OCI-LY7 (cell line): Measurements from ENCODE around the gene URB2. TPM values are rescaled to one million over a fixed set of nuclear protein-coding genes. Genes with fewer than 3 reads are reported as not detected.

Experiments
- BruUV-seq: library from RNA; stranded (reverse); fragments of 400-500 nt; replicated peaks from 2 replicates; lab custom pipeline; 2021; lab: Mats Ljungman, UMichigan
- CTCF ChIA-PET: fragments of 300-600 bp; sonication (Branson Sonifier 250); formaldehyde crosslinking; loops from one replicate; lab custom pipeline; 2022; ENCODE audit warnings: antibody characterized with exemption; ENCODE audit not compliant: unreplicated experiment; lab: Charles Lee
- POLR2A ChIA-PET: fragments of 300-600 bp; sonication (Branson Sonifier 250); formaldehyde crosslinking; loops from one replicate; lab custom pipeline; 2022; ENCODE audit warnings: antibody characterized with exemption; lab: Charles Lee
- DNase-seq: peaks from one replicate; pipeline ENCODE4 v3.0.0-alpha.2; 2015; ENCODE audit warnings: low spot score
- H2AFZ ChIP-seq: fragments of 200-600 bp; sonication (generic), shearing (Covaris generic); 2 replicates; pipeline ENCODE4 v1.6.1; 2014; ENCODE audit warnings: mild to moderate bottlenecking, antibody characterized with exemption, low read length, moderate library complexity
- H3K27ac ChIP-seq: fragments of 200-600 bp; sonication (generic); 2 replicates; pipeline ENCODE4 v1.5.1; 2014; ENCODE audit warnings: mixed run types, low read depth, mild to moderate bottlenecking, moderate library complexity, low read length, inconsistent platforms; ENCODE audit not compliant: poor library complexity, severe bottlenecking
- H3K36me3 ChIP-seq: fragments of 200-600 bp; sonication (generic); 2 replicates; pipeline ENCODE4 v1.6.1; 2014; ENCODE audit warnings: mild to moderate bottlenecking, antibody characterized with exemption, low read length, moderate library complexity, mixed read lengths; ENCODE audit not compliant: insufficient read depth
- H3K4me1 ChIP-seq: fragments of 200-600 bp; sonication (generic); 2 replicates; pipeline ENCODE4 v1.5.1; 2014; ENCODE audit warnings: mild to moderate bottlenecking, low read length; ENCODE audit not compliant: insufficient read depth, poor library complexity, severe bottlenecking
- H3K4me2 ChIP-seq: fragments of 200-600 bp; sonication (generic); 2 replicates; pipeline ENCODE4 v1.6.1; 2014; ENCODE audit warnings: mild to moderate bottlenecking, low read length
- H3K4me3 ChIP-seq: fragments of 200-600 bp; sonication (generic); 2 replicates; pipeline ENCODE4 v1.5.1; 2014; ENCODE audit warnings: mild to moderate bottlenecking, low read depth, low read length; ENCODE audit not compliant: poor library complexity, severe bottlenecking
- H3K79me2 ChIP-seq: fragments of 200-600 bp; sonication (generic); 2 replicates; pipeline ENCODE4 v1.6.1; 2016; ENCODE audit warnings: low read depth, mild to moderate bottlenecking, low read length, moderate library complexity, mixed read lengths; ENCODE audit not compliant: insufficient read depth
- H3K9me2 ChIP-seq: fragments of 200-600 bp; sonication (generic); 2 replicates; pipeline ENCODE4 v1.6.1; 2016; ENCODE audit warnings: mild to moderate bottlenecking, low read length, mixed read lengths; ENCODE audit not compliant: insufficient read depth
- H3K9me3 ChIP-seq: fragments of 200-600 bp; sonication (generic); 2 replicates; pipeline ENCODE4 v1.6.1; 2014; ENCODE audit warnings: mild to moderate bottlenecking, mixed run types, low read length, mixed read lengths
- H4K20me1 ChIP-seq: fragments of 200-600 bp; sonication (generic); 2 replicates; pipeline ENCODE4 v1.6.1; 2014; ENCODE audit warnings: mild to moderate bottlenecking, antibody characterized with exemption, low read length, moderate library complexity, mixed read lengths; ENCODE audit not compliant: insufficient read depth
- CTCF ChIP-seq: fragments of 200-600 bp; sonication (generic); conservative IDR thresholded peaks from 2 replicates; pipeline ENCODE4 v1.5.1; 2014; ENCODE audit warnings: mild to moderate bottlenecking, antibody characterized with exemption, low read length, moderate library complexity, mixed read lengths
- EZH2phosphoT487 ChIP-seq: fragments of 200-600 bp; sonication (generic); IDR thresholded peaks from 2 replicates; pipeline ENCODE4 v1.6.1; 2018; ENCODE audit warnings: low read depth, borderline replicate concordance, mild to moderate bottlenecking, mixed run types, antibody characterized with exemption, low read length, moderate library complexity, mixed read lengths
- intact Hi-C: fragments of 100-400 bp; cut with micrococcal nuclease; formaldehyde crosslinking; loops from one replicate; pipeline ENCODE4 v1.10.0; 2022; ENCODE audit not compliant: unreplicated experiment
- total RNA-seq, 2 experiments: library from RNA; depleted of rRNA in 1 of 2; stranded (reverse); fragments of >200 nt in 1 of 2; shearing (Covaris generic) in 1 of 2; gene quantifications; 2 replicates each; pipeline ENCODE4 v1.2.3, GENCODE V29; 2014 to 2022

The URB2 gene
- total RNA-seq, 2 experiments from 2014 or later = 25.1 to 30.2 TPM

GRCh38 chr1:229691362-229691761, 65.3 kb downstream of the URB2 start:
- intact Hi-C loops = loop anchor here (5.0 kb wide), 2 partner anchors 166 to 431 kb away; no protein-coding TSS in a partner anchor
- H4K20me1 ChIP-seq = no peaks in the 10 kb centered on the region
- H3K79me2 ChIP-seq = no peaks in the 10 kb centered on the region
- H3K4me3 ChIP-seq = no peak overlapping the region
- H2AFZ ChIP-seq = peak overlapping the region; percentile 56; the same call in 1 of the 2 replicates
- peak overlapping the region; percentile 78 for H3K4me2 ChIP-seq
- H3K9me3 ChIP-seq = peaks cover 4% of the 10 kb centered on the region; the same call in 1 of the 2 replicates
- ChIA-PET CTCF (interaction anchor here (1.1 kb wide), 1 partner anchor 30 kb away, joined by 3 read pairs; no protein-coding TSS in a partner anchor), POLR2A (interaction anchor here (0.6 to 1.1 kb wide), 4 partner anchors 11 to 598 kb away, joined by 3 to 7 read pairs (median 5); no protein-coding TSS in a partner anchor)
- peaks cover 69% of the 10 kb centered on the region for H3K4me1 ChIP-seq
- H3K36me3 ChIP-seq = no peaks in the 10 kb centered on the region
- DNase-seq = no peak
- H3K27ac ChIP-seq = peak overlapping the region; percentile 97
- H3K9me2 ChIP-seq = no peaks in the 10 kb centered on the region
- BruUV-seq = no TSS peak
- TF ChIP-seq CTCF (no peak), EZH2phosphoT487 (no peak)

GRCh38 chr1:229693129-229693900, 67.3 kb downstream of the URB2 start:
- DNase-seq = peak; percentile 94
- POLR2A ChIA-PET = interaction anchor here (0.5 to 1.8 kb wide), 5 partner anchors 9 to 21 kb away, joined by 3 to 6 read pairs (median 3); no protein-coding TSS in a partner anchor
- TF ChIP-seq CTCF = no peak
- no peak for TF ChIP-seq EZH2phosphoT487

More at GRCh38 chr1:229693129-229693900, 67.3 kb downstream of the URB2 start:
- no TSS peak for BruUV-seq
- CTCF ChIA-PET = interaction anchor here (1.4 kb wide), 1 partner anchor 32 kb away, joined by 6 read pairs; no protein-coding TSS in a partner anchor
- H3K79me2 ChIP-seq = no peaks in the 10 kb centered on the region
- peaks cover 77% of the 10 kb centered on the region for H3K4me1 ChIP-seq
- intact Hi-C loops = loop anchor here (2.0 to 5.0 kb wide), 3 partner anchors 29 to 429 kb away; no protein-coding TSS in a partner anchor
- H3K9me3 ChIP-seq = no peaks in the 10 kb centered on the region
- H4K20me1 ChIP-seq = no peaks in the 10 kb centered on the region
- H3K9me2 ChIP-seq = no peaks in the 10 kb centered on the region
- peak overlapping the region; percentile 8; the same call in 1 of the 2 replicates for H2AFZ ChIP-seq
- H3K4me2 ChIP-seq = peak overlapping the region; percentile 78
- H3K36me3 ChIP-seq = no peaks in the 10 kb centered on the region
- peak overlapping the region; percentile 97 for H3K27ac ChIP-seq
- H3K4me3 ChIP-seq = peak overlapping the region; percentile 42
